ENCODE measurements around the gene REEP3.

GRCh38 chr10:63522277-63522687 lies 1.1 kb downstream of the REEP3 start:
- TF ChIP-seq ZNF121 (tag by site-specific recombination; IDR thresholded peaks at IDR 0.05): no peak
- TF ChIP-seq ZNF175 (tag by site-specific recombination; IDR thresholded peaks at IDR 0.05): no peak
- TF ChIP-seq ZNF19 (tag by site-specific recombination; IDR thresholded peaks at IDR 0.05; ENCODE audit: low read depth): no peak
- TF ChIP-seq CTCF (tag by site-specific recombination; IDR thresholded peaks at IDR 0.05): no peak
- TF ChIP-seq ZNF37A (tag by site-specific recombination; IDR thresholded peaks at IDR 0.05): no peak
